Epithelial cell of proximal tubule (primary cell): ENCODE measurements around the gene CUBN. TPM values are rescaled to one million over a fixed set of nuclear protein-coding genes. Genes with fewer than 3 reads are reported as not detected.

Experiments used
- DNase-seq: peaks from one replicate; pipeline ENCODE4 v3.0.0-alpha.2; 2011; ENCODE audit warnings: low read depth
- H3K4me3 ChIP-seq: 2 replicates; pipeline ENCODE4 v1.5.1; 2011; ENCODE audit warnings: low read depth, mild to moderate bottlenecking, low read length
- CTCF ChIP-seq: conservative IDR thresholded peaks from 2 replicates; pipeline ENCODE4 v1.5.1; 2012; ENCODE audit warnings: low read depth, mild to moderate bottlenecking, low read length
- total RNA-seq: library from RNA; depleted of rRNA; stranded (reverse); fragments of >200 nt; gene quantifications from 2 replicates; pipeline ENCODE4 v1.2.3, GENCODE V29; 2015

CUBN gene
- total RNA-seq, 1 donor from 2014 or later: 0.17 TPM

- no peak for DNase-seq
- TF ChIP-seq CTCF: no peak
- no peak overlapping the region for H3K4me3 ChIP-seq
Observed at GRCh38 chr10:16799621-16800020, 330.0 kb downstream of the CUBN start.

- H3K4me3 ChIP-seq: no peak overlapping the region
- DNase-seq: no peak
- no peak for TF ChIP-seq CTCF
Observed at GRCh38 chr10:16798571-16798970, 331.0 kb downstream of the CUBN start.

- TF ChIP-seq CTCF: no peak
- H3K4me3 ChIP-seq: no peak overlapping the region
- DNase-seq: no peak
Observed at GRCh38 chr10:16795410-16796073, 334.1 kb downstream of the CUBN start.

GRCh38 chr10:16794005-16794404, 335.6 kb downstream of the CUBN start:
- DNase-seq: no peak
- TF ChIP-seq CTCF: no peak
- no peak overlapping the region for H3K4me3 ChIP-seq

GRCh38 chr10:16792675-16793074, 336.9 kb downstream of the CUBN start:
- no peak for TF ChIP-seq CTCF
- no peak for DNase-seq
- no peak overlapping the region for H3K4me3 ChIP-seq

- no peak for DNase-seq
- TF ChIP-seq CTCF: no peak
- H3K4me3 ChIP-seq: no peak overlapping the region
Observed at GRCh38 chr10:16789765-16790164, 339.8 kb downstream of the CUBN start.

- DNase-seq: no peak
- TF ChIP-seq CTCF: no peak
Observed at GRCh38 chr10:16789261-16789660, 340.4 kb downstream of the CUBN start.

More at GRCh38 chr10:16789261-16789660, 340.4 kb downstream of the CUBN start:
- no peak overlapping the region for H3K4me3 ChIP-seq
